Measurements from ENCODE around the gene HOXC4. TPM values are rescaled to one million over a fixed set of nuclear protein-coding genes. Genes with fewer than 3 reads are reported as not detected.

HOXC4 gene
- total RNA-seq, 4 donors from 2014 or later: 0.83 to 3.6 (median 2.5) TPM

DNA sequence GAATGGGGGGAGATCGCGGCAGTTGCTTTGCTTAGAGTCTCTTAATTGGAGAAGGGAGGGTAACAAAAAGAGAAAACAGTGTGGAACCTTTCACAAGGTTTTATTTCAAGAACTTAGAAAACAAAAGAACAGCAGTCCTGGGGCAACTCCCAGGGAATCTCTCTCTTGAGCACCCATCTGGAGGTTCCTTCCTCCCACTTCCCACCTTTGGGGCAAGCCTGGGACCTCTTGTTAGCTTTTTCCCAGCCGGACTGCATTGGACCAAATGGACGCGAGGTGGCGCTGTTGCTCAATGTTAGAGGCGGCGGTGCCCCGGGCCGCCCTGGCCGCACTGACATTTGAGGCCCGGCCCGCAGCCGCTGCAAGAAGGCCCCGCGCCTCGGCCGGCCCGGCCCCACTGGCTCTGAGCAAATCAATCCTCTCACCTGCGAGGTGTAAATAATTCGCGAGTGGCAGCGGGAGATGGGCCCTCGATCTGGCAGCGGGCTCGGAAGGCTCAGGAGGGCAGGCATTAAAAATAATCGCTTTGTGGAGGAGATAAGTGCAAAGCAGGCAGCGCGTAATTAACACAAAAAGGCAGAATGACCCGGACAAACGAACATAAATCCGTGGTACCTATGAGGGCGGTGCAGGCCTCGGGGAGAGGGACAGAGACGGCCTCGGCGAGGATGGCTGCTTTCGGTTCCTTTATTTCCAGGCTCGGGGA lies 47.6 kb upstream of the HOXC4 start:
- Histone ChIP-seq H3K9me3 (no peaks in the 10 kb centered on the region), H3K4me3 (peak overlapping the region in 3 of 4 donors; percentile 2 to 38 (median 20)), H3K4me1 (peaks cover 16 to 34% (median 23%) of the 10 kb centered on the region in 4 donors), H3K27me3 (peaks cover 11 to 99% (median 93%) of the 10 kb centered on the region in 4 donors), H3K27ac (replicated peaks in 1 of 4) (no peak overlapping the region), H3K36me3 (no peaks in the 10 kb centered on the region)
- intact Hi-C loops (cut with DNase I): loop anchor here (2.0 kb wide), 1 partner anchor 185 kb away; no protein-coding TSS in a partner anchor
- peak; percentile 96 for DNase-seq (ENCODE audit: extremely low spot score)
- 22% methylated on average over 39 of the region's 39 CpGs for WGBS
- TF ChIP-seq, protein P1, sequence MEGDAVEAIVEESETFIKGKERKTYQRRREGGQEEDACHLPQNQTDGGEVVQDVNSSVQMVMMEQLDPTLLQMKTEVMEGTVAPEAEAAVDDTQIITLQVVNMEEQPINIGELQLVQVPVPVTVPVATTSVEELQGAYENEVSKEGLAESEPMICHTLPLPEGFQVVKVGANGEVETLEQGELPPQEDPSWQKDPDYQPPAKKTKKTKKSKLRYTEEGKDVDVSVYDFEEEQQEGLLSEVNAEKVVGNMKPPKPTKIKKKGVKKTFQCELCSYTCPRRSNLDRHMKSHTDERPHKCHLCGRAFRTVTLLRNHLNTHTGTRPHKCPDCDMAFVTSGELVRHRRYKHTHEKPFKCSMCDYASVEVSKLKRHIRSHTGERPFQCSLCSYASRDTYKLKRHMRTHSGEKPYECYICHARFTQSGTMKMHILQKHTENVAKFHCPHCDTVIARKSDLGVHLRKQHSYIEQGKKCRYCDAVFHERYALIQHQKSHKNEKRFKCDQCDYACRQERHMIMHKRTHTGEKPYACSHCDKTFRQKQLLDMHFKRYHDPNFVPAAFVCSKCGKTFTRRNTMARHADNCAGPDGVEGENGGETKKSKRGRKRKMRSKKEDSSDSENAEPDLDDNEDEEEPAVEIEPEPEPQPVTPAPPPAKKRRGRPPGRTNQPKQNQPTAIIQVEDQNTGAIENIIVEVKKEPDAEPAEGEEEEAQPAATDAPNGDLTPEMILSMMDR (IDR thresholded peaks at IDR 0.05): peak; percentile 93 to 97 (median 96)
- TF ChIP-seq EP300 (IDR thresholded peaks at IDR 0.05) (no peak), POLR2AphosphoS5 (IDR thresholded peaks at IDR 0.05) (peak in 1 of 2 donors; percentile 40), POLR2A (IDR thresholded peaks at IDR 0.05; ENCODE audit: low read depth) (no peak)

DNA sequence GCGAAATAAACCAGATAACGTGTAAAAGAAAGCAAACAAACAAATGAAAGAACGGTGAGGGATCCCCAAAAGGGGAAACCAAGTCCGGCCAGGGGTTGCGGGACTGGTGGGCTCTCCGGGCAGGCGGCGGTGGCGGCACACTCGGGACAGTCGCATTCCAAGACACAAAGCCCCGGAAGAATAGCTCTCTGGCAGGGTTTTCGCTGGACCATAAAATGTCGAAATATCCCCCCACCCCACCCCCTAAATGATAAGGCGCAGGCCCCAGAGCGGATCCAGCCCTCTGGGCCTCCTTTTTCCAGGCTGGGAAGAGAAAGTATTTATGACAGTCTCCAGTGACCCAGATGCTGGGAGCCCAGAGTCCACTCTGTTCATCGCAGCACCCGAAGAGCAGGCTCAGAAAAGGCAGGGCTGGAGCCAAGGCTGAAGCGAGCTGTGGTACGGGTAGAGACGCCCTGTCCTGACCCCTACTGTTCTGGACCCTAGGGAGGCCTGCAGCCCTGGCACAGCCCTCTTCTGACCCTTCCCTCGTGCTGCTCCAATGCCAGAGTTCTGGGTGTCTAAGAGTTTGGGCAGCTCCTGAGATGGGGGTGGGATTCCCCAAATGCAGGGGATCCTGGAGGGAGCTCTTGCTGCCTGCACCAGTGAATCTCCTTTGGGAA lies 46.9 kb upstream of the HOXC4 start:
- Histone ChIP-seq H3K9me3 (no peaks in the 10 kb centered on the region), H3K27ac (replicated peaks in 1 of 4) (no peak overlapping the region), H3K4me1 (peaks cover 16 to 40% (median 27%) of the 10 kb centered on the region in 4 donors), H3K4me3 (peak overlapping the region in 3 of 4 donors; percentile 2 to 38 (median 20)), H3K36me3 (no peaks in the 10 kb centered on the region), H3K27me3 (peaks cover 11 to 99% (median 94%) of the 10 kb centered on the region in 4 donors)
- 61% methylated on average over 22 of the region's 22 CpGs for WGBS
- DNase-seq (ENCODE audit: extremely low spot score): no peak
- TF ChIP-seq EP300 (IDR thresholded peaks at IDR 0.05) (no peak), POLR2AphosphoS5 (IDR thresholded peaks at IDR 0.05) (no peak)
- TF ChIP-seq, protein P1 (IDR thresholded peaks at IDR 0.05): no peak
- intact Hi-C loops (cut with DNase I): loop anchor here (2.0 kb wide), 1 partner anchor 184 kb away; no protein-coding TSS in a partner anchor

DNA sequence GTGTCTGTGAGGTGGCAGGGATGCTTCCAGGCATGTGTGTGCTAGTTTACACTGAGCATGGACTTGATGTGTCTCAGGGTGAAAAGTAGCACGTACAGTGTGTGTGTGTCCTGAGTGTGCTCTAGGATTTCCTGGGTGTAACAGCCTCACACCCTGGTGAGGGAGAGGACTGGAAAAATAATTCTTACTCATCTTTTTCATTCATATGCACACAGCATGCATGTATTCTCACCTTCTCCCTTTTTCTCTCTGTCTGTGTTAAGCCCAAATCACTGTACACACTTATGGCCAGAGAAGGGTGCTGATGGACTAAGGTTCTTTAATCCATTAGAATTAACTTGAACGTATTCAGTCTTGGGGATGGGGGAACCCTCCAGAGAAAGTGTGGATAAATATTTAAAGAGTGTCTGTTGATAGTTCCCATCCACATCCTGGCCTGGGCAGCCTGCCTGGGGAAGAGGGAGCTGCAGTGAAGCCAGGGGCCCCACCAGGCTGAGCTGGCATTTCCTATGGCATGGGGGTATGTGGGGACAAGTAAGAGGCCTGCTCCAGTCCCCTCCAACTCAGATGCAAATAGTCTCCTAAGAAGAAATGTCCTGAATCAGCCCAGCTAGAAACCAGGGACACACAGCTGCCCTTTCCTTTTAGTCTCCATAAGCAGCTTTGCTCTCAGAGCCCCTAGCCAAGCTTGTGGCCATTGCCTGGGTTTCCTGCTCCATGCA lies 45.9 kb upstream of the HOXC4 start:
- Histone ChIP-seq H3K4me3 (no peak overlapping the region), H3K27me3 (peaks cover 11 to 99% (median 90%) of the 10 kb centered on the region in 4 donors), H3K4me1 (peaks cover 16 to 42% (median 27%) of the 10 kb centered on the region in 4 donors), H3K27ac (replicated peaks in 1 of 4) (no peak overlapping the region), H3K36me3 (no peaks in the 10 kb centered on the region), H3K9me3 (no peaks in the 10 kb centered on the region)
- intact Hi-C loops (cut with DNase I): loop anchor here (2.0 kb wide), 1 partner anchor 183 kb away; no protein-coding TSS in a partner anchor
- no peak for TF ChIP-seq EP300 (IDR thresholded peaks at IDR 0.05)
- TF ChIP-seq POLR2A (IDR thresholded peaks at IDR 0.05; ENCODE audit: low read depth): no peak
- TF ChIP-seq, protein P1 (IDR thresholded peaks at IDR 0.05): no peak
- no peak for TF ChIP-seq POLR2AphosphoS5 (IDR thresholded peaks at IDR 0.05)
- 82% methylated on average over 2 of the region's 2 CpGs for WGBS
- DNase-seq (ENCODE audit: extremely low spot score): no peak

DNA sequence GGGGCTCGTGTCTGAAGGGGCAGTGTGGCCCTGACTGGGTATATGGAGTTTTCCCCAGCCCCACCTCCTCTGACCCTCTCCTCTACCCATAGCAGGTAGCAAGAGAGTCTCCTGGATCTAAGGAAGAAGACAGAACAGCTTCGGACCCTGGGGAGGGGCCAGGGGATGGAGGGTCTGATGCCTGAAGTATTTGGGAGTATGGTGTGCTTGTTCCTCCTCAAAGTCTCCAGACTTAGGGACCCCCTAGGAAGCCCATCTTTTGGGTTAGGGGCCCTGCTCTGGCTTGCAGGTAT lies 45.4 kb upstream of the HOXC4 start:
- no peaks in the 10 kb centered on the region for H3K9me3 ChIP-seq
- DNase-seq (ENCODE audit: extremely low spot score): no peak
- TF ChIP-seq EP300 (IDR thresholded peaks at IDR 0.05) (no peak), POLR2A (IDR thresholded peaks at IDR 0.05; ENCODE audit: low read depth) (no peak), POLR2AphosphoS5 (IDR thresholded peaks at IDR 0.05) (no peak)
- TF ChIP-seq, protein P1 (IDR thresholded peaks at IDR 0.05): no peak
- H3K36me3 ChIP-seq: no peaks in the 10 kb centered on the region
- no peak overlapping the region for H3K4me3 ChIP-seq
- WGBS: 39% methylated on average over 2 of the region's 2 CpGs
- no peak overlapping the region for H3K27ac ChIP-seq (replicated peaks in 1 of 4)
- peaks cover 11 to 99% (median 88%) of the 10 kb centered on the region in 4 donors for H3K27me3 ChIP-seq
- H3K4me1 ChIP-seq: peaks cover 16 to 42% (median 27%) of the 10 kb centered on the region in 4 donors
- intact Hi-C loops (cut with DNase I): no loop called here
